Gastrocnemius medialis (tissue), 4 donors: Measurements from ENCODE around the gene PXMP4.

ENCODE experiments used
- CTCF ChIP-seq, 5 experiments: fragments of 450-650 bp in 3 of 5; fragments of 200-600 bp in 2 of 5; sonication (generic) in 2 of 5; IDR thresholded peaks in 4 of 5; conservative IDR thresholded peaks in 1 of 5; 1 replicate in 4 of 5; 2 replicates in 1 of 5; pipeline ENCODE4 v1.5.1; 2016 to 2019; ENCODE audit warnings: antibody characterized with exemption in 5 of 5, mild to moderate bottlenecking in 3 of 5, moderate library complexity in 3 of 5
- POLR2A ChIP-seq, 2 donors: fragments of 450-650 bp; IDR thresholded peaks; one replicate each; pipeline ENCODE4 v1.6.1; 2017; ENCODE audit warnings: antibody characterized with exemption in 2 of 2, mild to moderate bottlenecking in 2 of 2, moderate library complexity in 2 of 2

GRCh38 chr20:33757458-33757857 is 37.3 kb upstream of the PXMP4 start:
- TF ChIP-seq CTCF (IDR thresholded peaks at IDR 0.05 in 4 of 5, conservative IDR thresholded peaks at IDR 0.05 in 1 of 5) (no peak), POLR2A (IDR thresholded peaks at IDR 0.05) (no peak)
